Neuronal stem cell (in vitro differentiated cells): ENCODE measurements around the gene TUB.

Source experiments
- DNase-seq: peaks from one replicate; pipeline ENCODE4 v3.0.0-alpha.2; 2013; ENCODE audit warnings: low spot score
- H2AFZ ChIP-seq: one replicate; pipeline ENCODE4 v1.6.1; 2013; ENCODE audit warnings: mild to moderate bottlenecking, low read length, inconsistent platforms
- H2AK5ac ChIP-seq: 2 replicates; pipeline ENCODE4 v1.6.1; 2013; ENCODE audit warnings: low read depth, mild to moderate bottlenecking, inconsistent platforms, low read length, moderate library complexity, mixed read lengths
- H2BK120ac ChIP-seq: 2 replicates; pipeline ENCODE4 v1.6.1; 2013; ENCODE audit warnings: low read depth, mild to moderate bottlenecking, inconsistent platforms, low read length, moderate library complexity, mixed read lengths
- H2BK12ac ChIP-seq: one replicate; pipeline ENCODE4 v1.6.1; 2013; ENCODE audit warnings: low read length, inconsistent platforms
- H2BK15ac ChIP-seq: 2 replicates; pipeline ENCODE4 v1.6.1; 2013; ENCODE audit warnings: mild to moderate bottlenecking, low read length, inconsistent platforms, mixed read lengths
- H2BK5ac ChIP-seq: one replicate; pipeline ENCODE4 v1.6.1; 2013; ENCODE audit warnings: inconsistent platforms, mild to moderate bottlenecking, low read length, moderate library complexity
- H3K14ac ChIP-seq: one replicate; pipeline ENCODE4 v1.6.1; 2013; ENCODE audit warnings: low read length, inconsistent platforms
- H3K18ac ChIP-seq: 2 replicates; pipeline ENCODE4 v1.6.1; 2013; ENCODE audit warnings: low read length, inconsistent platforms
- H3K23ac ChIP-seq: 2 replicates; pipeline ENCODE4 v1.6.1; 2013; ENCODE audit warnings: low read depth, mild to moderate bottlenecking, mixed read lengths, low read length, inconsistent platforms; ENCODE audit not compliant: poor library complexity
- H3K27ac ChIP-seq: replicated peaks from 3 replicates; pipeline ENCODE4 v1.5.1; 2013; ENCODE audit warnings: low read length, inconsistent platforms
- H3K27me3 ChIP-seq, 3 experiments: 2 replicates each; pipeline ENCODE4 v1.6.1; 2013; ENCODE audit warnings: low read length in 3 of 3, mild to moderate bottlenecking in 2 of 3, inconsistent platforms in 1 of 3, low read depth in 1 of 3, mixed read lengths in 1 of 3, moderate library complexity in 1 of 3; ENCODE audit not compliant: control insufficient read depth in 3 of 3, insufficient read depth in 3 of 3
- H3K36me3 ChIP-seq, 2 donors: replicated peaks in 1 of 2; 2 replicates each; pipeline ENCODE4 v1.6.1; 2013; ENCODE audit warnings: low read length in 2 of 2; ENCODE audit not compliant: control insufficient read depth in 2 of 2, insufficient read depth in 2 of 2
- H3K4ac ChIP-seq: 2 replicates; pipeline ENCODE4 v1.6.1; 2013; ENCODE audit warnings: inconsistent platforms, mild to moderate bottlenecking, low read length, moderate library complexity
- H3K4me1 ChIP-seq, 2 donors: 1 replicate in 1 of 2; 2 replicates in 1 of 2; pipeline ENCODE4 v1.6.1; 2013; ENCODE audit warnings: low read length in 2 of 2, low read depth in 1 of 2; ENCODE audit not compliant: control insufficient read depth in 2 of 2, insufficient read depth in 1 of 2
- H3K4me2 ChIP-seq: one replicate; pipeline ENCODE4 v1.6.1; 2013; ENCODE audit warnings: mild to moderate bottlenecking, low read length, inconsistent platforms; ENCODE audit not compliant: insufficient read depth, poor library complexity, severe bottlenecking
- H3K4me3 ChIP-seq, 2 donors: 2 replicates each; pipeline ENCODE4 v1.5.1; 2013; ENCODE audit warnings: low read length in 2 of 2, mild to moderate bottlenecking in 2 of 2, inconsistent platforms in 1 of 2, moderate library complexity in 1 of 2
- H3K79me1 ChIP-seq: one replicate; pipeline ENCODE4 v1.6.1; 2013; ENCODE audit warnings: low read depth, mild to moderate bottlenecking, inconsistent platforms, low read length, moderate library complexity
- H3K9ac ChIP-seq: one replicate; pipeline ENCODE4 v1.6.1; 2013; ENCODE audit warnings: mild to moderate bottlenecking, low read depth, low read length, inconsistent platforms; ENCODE audit not compliant: poor library complexity
- H3K9me3 ChIP-seq, 2 donors: replicated peaks in 1 of 2; 2 replicates each; pipeline versions ENCODE3 to v1.6.1; 2013; ENCODE audit warnings: low read length in 2 of 2, mild to moderate bottlenecking in 2 of 2, inconsistent platforms in 1 of 2, low read depth in 1 of 2, mixed read lengths in 1 of 2, moderate library complexity in 1 of 2; ENCODE audit not compliant: control insufficient read depth in 2 of 2, insufficient read depth in 1 of 2
- H4K8ac ChIP-seq: one replicate; pipeline ENCODE4 v1.6.1; 2013; ENCODE audit warnings: low read depth, mild to moderate bottlenecking, inconsistent platforms, low read length, moderate library complexity
- H4K91ac ChIP-seq: one replicate; pipeline ENCODE4 v1.6.1; 2013; ENCODE audit warnings: low read length, low read depth, mild to moderate bottlenecking, inconsistent platforms; ENCODE audit not compliant: poor library complexity
- WGBS, 2 donors: extraction: QIAGEN DNeasy Blood & Tissue Kit; methylation state at CpG; one replicate each; pipeline ENCODE4 v1.1.7; 2013; ENCODE audit warnings: missing lambda C conversion rate in 2 of 2, mixed read lengths in 1 of 2; ENCODE audit not compliant: insufficient read length in 2 of 2, insufficient replicate concordance in 1 of 2; ENCODE audit errors: extremely low coverage in 2 of 2; 5-methylcytosine and 5-hydroxymethylcytosine counted together

The TUB gene

GRCh38 chr11:8090756-8091155, 9.7 kb downstream of the TUB start:
- H2BK15ac ChIP-seq, result no peak overlapping the region
- no peak overlapping the region for H3K18ac ChIP-seq
- no peak overlapping the region for H3K9ac ChIP-seq
- H2BK12ac ChIP-seq, result no peak overlapping the region
- H3K23ac ChIP-seq, result no peak overlapping the region
- peaks cover 1 to 2% of the 10 kb centered on the region in 2 donors for H3K4me1 ChIP-seq
- H2AK5ac ChIP-seq, result no peak overlapping the region
- H3K79me1 ChIP-seq, result peaks cover 16% of the 10 kb centered on the region
- no peak overlapping the region for H3K4me2 ChIP-seq
- H4K91ac ChIP-seq, result no peak overlapping the region
- no peak overlapping the region for H3K4me3 ChIP-seq
- no peak overlapping the region for H4K8ac ChIP-seq
- H3K4ac ChIP-seq, result no peak overlapping the region
- peaks cover 14 to 45% of the 10 kb centered on the region in 2 donors for H3K36me3 ChIP-seq
- H3K14ac ChIP-seq, result no peak overlapping the region
- no CpG with 5 or more reads among the region's 5 CpGs for WGBS, 2 donors
- peaks cover 0 to 2% of the 10 kb centered on the region in 2 donors for H3K9me3 ChIP-seq
- no peak overlapping the region for H2AFZ ChIP-seq
- no peak overlapping the region for H2BK120ac ChIP-seq
- H2BK5ac ChIP-seq, result no peak overlapping the region
- no peak overlapping the region for H3K27ac ChIP-seq
- peak; percentile 72 for DNase-seq
- no peaks in the 10 kb centered on the region for H3K27me3 ChIP-seq

- Histone ChIP-seq H2BK12ac (no peak overlapping the region), H3K27me3 (no peaks in the 10 kb centered on the region), H3K27ac (no peak overlapping the region), H2AFZ (no peak overlapping the region), H3K4me1 (peaks cover 0 to 1% of the 10 kb centered on the region in 2 donors), H2BK120ac (no peak overlapping the region), H3K18ac (no peak overlapping the region), H4K8ac (no peak overlapping the region), H3K14ac (no peak overlapping the region), H3K4me2 (no peak overlapping the region), H4K91ac (no peak overlapping the region), H2BK15ac (no peak overlapping the region), H2BK5ac (no peak overlapping the region), H3K9me3 (peaks cover 0 to 2% of the 10 kb centered on the region in 2 donors), H3K9ac (no peak overlapping the region), H3K36me3 (peaks cover 18 to 55% of the 10 kb centered on the region in 2 donors), H3K79me1 (peaks cover 13% of the 10 kb centered on the region), H3K4ac (no peak overlapping the region), H3K4me3 (peak overlapping the region in 1 of 2 donors; percentile 28), H2AK5ac (no peak overlapping the region), H3K23ac (no peak overlapping the region)
- no peak for DNase-seq
- WGBS, 2 donors, result no CpG with 5 or more reads among the region's 5 CpGs
Observed at GRCh38 chr11:8091721-8092120, 10.7 kb downstream of the TUB start.

GRCh38 chr11:8092587-8093424, 11.8 kb downstream of the TUB start:
- WGBS, 2 donors, result no CpG with 5 or more reads among the region's 11 CpGs

GRCh38 chr11:8093931-8094575, 13.0 kb downstream of the TUB start:
- Histone ChIP-seq H3K23ac (no peak overlapping the region), H3K36me3 (peaks cover 36 to 78% of the 10 kb centered on the region in 2 donors), H2BK12ac (no peak overlapping the region), H3K27me3 (no peaks in the 10 kb centered on the region), H3K79me1 (peaks cover 9% of the 10 kb centered on the region), H3K4me2 (no peak overlapping the region), H3K9ac (no peak overlapping the region), H2AK5ac (no peak overlapping the region), H3K27ac (no peak overlapping the region), H4K8ac (no peak overlapping the region), H3K18ac (no peak overlapping the region), H3K9me3 (peaks cover 0 to 2% of the 10 kb centered on the region in 2 donors), H2BK120ac (no peak overlapping the region), H3K4me1 (peaks cover 0 to 1% of the 10 kb centered on the region in 2 donors), H2BK15ac (no peak overlapping the region), H3K4ac (no peak overlapping the region), H3K14ac (no peak overlapping the region), H2AFZ (no peak overlapping the region), H4K91ac (no peak overlapping the region), H2BK5ac (no peak overlapping the region), H3K4me3 (no peak overlapping the region)
- WGBS, 2 donors, result no CpG with 5 or more reads among the region's 9 CpGs
- DNase-seq, result no peak

More at GRCh38 chr11:8092587-8093424, 11.8 kb downstream of the TUB start:
- H2AK5ac ChIP-seq, result no peak overlapping the region
- no peak overlapping the region for H2BK120ac ChIP-seq
- no peak overlapping the region for H2BK5ac ChIP-seq
- no peak overlapping the region for H3K9ac ChIP-seq
- H3K27ac ChIP-seq, result no peak overlapping the region
- no peaks in the 10 kb centered on the region for H3K27me3 ChIP-seq
- no peak overlapping the region for H3K4me3 ChIP-seq
- no peak for DNase-seq
- no peak overlapping the region for H2BK15ac ChIP-seq
- no peak overlapping the region for H3K4me2 ChIP-seq
- H2BK12ac ChIP-seq, result no peak overlapping the region
- H4K91ac ChIP-seq, result no peak overlapping the region
- peaks cover 0 to 2% of the 10 kb centered on the region in 2 donors for H3K9me3 ChIP-seq
- peaks cover 11% of the 10 kb centered on the region for H3K79me1 ChIP-seq
- no peak overlapping the region for H3K14ac ChIP-seq
- peaks cover 0 to 1% of the 10 kb centered on the region in 2 donors for H3K4me1 ChIP-seq
- H3K23ac ChIP-seq, result peak overlapping the region; percentile 6
- peaks cover 27 to 66% of the 10 kb centered on the region in 2 donors for H3K36me3 ChIP-seq
- H3K18ac ChIP-seq, result no peak overlapping the region
- H2AFZ ChIP-seq, result peak overlapping the region; percentile 41
- H4K8ac ChIP-seq, result no peak overlapping the region
- no peak overlapping the region for H3K4ac ChIP-seq
